Superior temporal gyrus (tissue), 1 donor: ENCODE measurements around the gene ZC3H18.
A peak's percentile ranks its signal among the peaks of the same experiment; 100 is the strongest.
"Not testable (repeated sequence)": the region's sequence is repeated elsewhere in the genome, so short reads cannot be mapped to it uniquely, and the experiment has no call there.

Experiments
- DNase-seq: peaks from one replicate; pipeline ENCODE4 v3.0.0-alpha.2; 2016; ENCODE audit errors: extremely low spot score

ZC3H18 gene

DNA sequence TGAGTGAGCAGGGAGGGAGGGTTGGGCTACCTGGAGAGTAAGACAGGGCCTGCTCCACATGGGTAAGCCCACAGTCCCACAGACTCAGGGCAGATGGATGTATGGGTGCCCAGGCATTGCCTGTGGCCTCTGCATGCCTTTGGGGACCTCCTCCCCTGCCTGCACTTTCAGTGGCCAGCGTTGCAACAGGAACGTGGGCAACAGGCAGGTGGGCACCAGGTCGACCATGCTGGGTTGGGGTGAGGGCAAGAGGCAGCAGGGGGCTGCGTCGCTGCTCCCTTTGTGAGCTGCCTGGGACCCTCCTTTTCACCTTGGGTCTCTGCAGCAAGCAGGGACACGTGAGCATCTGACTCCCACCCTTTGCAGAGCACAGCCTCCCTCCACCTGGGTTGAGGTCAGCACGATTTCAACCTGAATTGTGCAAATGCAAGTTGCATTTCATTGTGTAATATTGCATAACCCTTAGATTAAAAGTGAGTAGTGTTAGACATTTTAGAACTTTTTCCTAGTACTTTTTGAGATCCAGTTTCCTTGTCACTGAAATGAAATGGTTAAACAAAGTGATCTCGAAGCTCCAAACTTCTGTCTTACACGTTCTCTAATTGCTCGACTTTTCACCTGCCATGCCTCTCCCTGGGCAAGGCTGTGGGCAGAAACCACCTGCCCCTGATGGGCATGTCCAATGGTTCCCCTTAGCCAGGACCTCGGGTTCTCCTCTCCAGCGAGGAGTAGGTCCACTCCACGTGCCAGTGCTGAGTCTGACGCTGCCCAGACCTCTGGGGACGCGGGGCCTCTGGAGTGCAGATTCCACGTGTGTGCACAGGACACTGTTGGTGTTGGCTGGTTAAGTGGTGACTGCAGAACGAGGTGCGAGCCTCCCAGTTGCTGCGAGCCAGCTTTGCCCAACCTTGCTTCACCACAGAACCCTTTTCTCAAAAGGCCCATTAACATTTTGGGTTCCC is 35.3 kb downstream of the ZC3H18 start:
- DNase-seq = no peak

- peak; percentile 35 for DNase-seq
These were observed 36.0 kb downstream of the ZC3H18 start for GRCh38 chr16:88606148-88606757.

- no peak for DNase-seq
These were observed 37.9 kb downstream of the ZC3H18 start for GRCh38 chr16:88608076-88608475.

DNA sequence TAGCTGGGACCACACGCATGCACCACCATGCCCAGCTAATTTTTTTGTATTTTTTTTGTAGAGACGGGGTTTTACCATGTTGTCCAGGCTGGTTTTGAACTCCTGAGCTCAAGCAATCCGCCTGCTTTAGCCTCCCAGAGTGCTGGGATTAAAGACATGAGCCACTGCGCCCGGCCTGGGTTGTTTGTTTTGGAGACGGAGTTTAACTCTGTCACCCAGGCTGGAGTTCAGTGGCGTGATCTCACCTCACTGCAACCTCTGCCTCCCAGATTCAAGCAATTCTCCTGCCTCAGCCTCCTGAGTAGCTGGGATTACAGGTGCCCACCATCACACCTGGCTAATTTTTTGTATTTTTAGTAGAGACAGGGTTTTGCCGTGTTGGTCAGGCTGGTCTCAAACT is 39.2 kb downstream of the ZC3H18 start:
- not testable (repeated sequence) for DNase-seq

GRCh38 chr16:88610080-88610479 is 39.9 kb downstream of the ZC3H18 start:
- DNase-seq = no peak

GRCh38 chr16:88610909-88611812 is 41.0 kb downstream of the ZC3H18 start:
- peak; percentile 57 for DNase-seq

GRCh38 chr16:88613293-88613692 is 43.1 kb downstream of the ZC3H18 start:
- no peak for DNase-seq

- DNase-seq = no peak
These were observed 44.0 kb downstream of the ZC3H18 start for GRCh38 chr16:88613911-88614817.

- no peak for DNase-seq
These were observed 44.8 kb downstream of the ZC3H18 start for GRCh38 chr16:88614818-88615580.

DNA sequence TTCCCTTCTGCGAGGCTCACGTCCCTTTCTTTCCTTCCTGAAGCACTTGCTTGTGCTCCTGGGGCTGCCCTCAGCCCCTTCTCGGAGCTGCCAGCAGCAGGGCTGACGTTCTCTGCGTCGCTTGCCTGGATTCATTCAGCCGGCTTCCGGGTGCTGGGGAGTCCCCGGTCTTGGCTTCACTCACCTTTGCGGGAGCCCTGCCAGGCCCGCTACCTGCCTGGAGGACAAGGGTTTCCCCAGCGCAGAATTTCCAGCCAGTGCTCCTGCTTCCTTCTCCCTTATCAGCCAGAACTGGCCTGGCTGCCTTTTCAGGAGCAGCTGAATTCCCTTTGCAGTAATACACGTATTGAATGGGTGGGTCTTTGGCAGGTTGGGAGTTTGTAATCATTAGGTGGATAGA is 46.1 kb downstream of the ZC3H18 start:
- DNase-seq = no peak

- DNase-seq = no peak
These were observed 46.5 kb downstream of the ZC3H18 start for GRCh38 chr16:88616736-88617135.

DNA sequence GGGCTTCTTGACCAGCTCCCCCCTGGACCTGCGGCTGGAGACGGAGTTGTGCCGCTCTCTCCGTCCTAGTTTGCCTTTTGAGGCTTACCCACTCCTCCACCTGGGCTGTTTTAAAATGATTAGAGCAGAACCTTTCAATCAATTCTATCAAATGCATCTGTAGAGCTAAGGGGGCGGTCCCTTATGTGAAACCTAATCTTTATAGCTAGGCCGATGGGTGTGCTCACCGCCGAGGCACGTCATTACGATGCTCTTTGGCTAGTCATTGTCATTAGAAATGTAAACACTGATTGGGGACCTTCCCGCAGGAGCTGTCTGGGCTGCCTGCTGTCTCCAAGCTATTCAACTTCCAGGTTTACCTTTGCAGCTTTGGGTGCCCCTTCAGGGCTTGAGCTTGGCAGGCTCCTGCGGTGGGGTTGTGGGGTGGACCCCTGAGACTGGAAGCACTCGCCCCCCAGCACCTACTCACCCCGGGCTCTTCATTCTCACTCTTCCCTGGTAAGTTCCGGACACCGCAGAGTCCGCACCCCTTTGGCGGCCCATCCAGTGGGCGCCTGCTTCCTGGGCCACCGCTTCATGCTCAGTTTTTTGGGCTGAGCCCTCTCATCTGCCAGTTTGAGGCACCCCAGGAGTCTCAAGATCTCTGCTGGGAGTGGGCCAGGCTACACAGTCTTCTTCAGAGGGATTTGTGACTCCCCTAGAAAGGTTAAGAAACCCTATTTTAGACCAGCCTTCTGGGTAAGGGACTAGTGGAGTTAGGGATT is 47.2 kb downstream of the ZC3H18 start:
- no peak for DNase-seq

DNA sequence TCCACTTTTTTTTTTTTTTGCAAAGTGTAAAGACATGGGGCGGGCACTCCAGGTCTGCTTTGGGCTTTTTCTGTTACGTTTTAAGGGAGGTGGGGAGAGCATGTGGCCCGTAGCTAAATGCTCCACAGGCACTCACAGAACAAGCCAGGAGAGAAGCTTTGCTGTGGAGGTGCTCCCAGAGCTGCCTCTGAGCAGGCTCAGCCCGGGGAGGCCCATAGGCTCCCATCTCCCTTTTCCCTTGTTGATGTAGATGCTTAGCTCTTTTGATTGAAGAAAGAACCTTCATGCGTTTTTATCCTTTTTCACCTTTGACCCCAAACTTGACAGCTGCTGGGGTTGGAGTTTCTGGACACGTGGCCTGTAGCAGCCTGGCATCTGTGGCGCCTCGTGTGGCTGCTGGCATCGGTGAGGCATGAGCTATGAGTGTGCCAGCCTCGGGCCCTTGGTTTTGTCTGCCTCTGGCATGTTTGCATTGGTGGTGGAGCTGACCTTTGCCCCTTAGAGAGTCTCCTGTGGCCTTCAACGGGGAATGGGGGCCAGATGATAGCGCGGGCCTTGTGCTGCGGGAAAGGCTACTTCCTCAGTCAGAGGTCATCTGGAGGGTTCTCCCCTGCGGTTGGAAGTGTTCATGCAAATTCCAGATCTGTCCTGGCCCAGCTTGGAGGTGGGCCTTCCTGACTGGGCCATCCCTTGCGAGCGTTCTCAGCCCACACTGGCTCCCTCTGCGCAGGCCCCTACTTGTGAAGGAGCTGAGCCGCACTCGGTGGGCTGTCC is 48.2 kb downstream of the ZC3H18 start:
- no peak for DNase-seq

- DNase-seq = no peak
These were observed 48.9 kb downstream of the ZC3H18 start for GRCh38 chr16:88618956-88619667.

GRCh38 chr16:88619859-88620815 is 49.9 kb downstream of the ZC3H18 start:
- no peak for DNase-seq

DNA sequence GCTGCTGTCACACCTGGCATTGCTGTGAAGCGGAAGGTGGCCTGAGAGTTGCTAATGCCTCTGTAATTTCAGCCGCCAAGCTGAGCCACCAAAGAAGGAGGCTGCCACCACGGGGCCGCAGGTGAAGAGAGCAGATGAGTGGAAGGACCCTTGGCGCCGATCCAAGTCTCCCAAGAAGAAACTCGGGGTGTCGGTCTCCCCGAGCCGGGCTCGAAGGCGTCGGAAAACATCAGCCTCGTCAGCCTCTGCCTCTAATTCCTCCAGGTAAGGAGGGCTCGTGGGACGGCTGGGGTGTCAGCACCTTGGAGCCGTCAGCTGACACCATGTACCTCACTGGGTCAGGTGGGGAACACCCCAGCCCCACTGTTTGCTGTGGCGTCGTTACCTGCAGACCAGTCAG is 51.9 kb downstream of the ZC3H18 start:
- no peak for DNase-seq

- no peak for DNase-seq
These were observed 52.7 kb downstream of the ZC3H18 start for GRCh38 chr16:88622866-88623265.
